ENCODE measurements around the gene CEACAM1.
"Not testable (repeated sequence)": the region's sequence is repeated elsewhere in the genome, so short reads cannot be mapped to it uniquely, and the experiment has no call there.

CEACAM1 gene

GRCh38 chr19:42528354-42529247 is at the start of gene CEACAM1:
TSS of gene CEACAM1 (minus strand) at chr19:42528481. CDS start at chr19:42528374, 107 bp downstream.
- peak; percentile 24 for DNase-seq (ENCODE audit: low read depth, low spot score)
- H3K27ac ChIP-seq = peak within 1 kb of the TSS; percentile 89

GRCh38 chr19:42577016-42577415 is 48.7 kb upstream of the CEACAM1 start:
- H3K27ac ChIP-seq = no peak overlapping the region
- DNase-seq (ENCODE audit: low read depth, low spot score) = no peak

- H3K27ac ChIP-seq = no peak overlapping the region
- no peak for DNase-seq (ENCODE audit: low read depth, low spot score)
Observed at GRCh38 chr19:42576241-42576640, 48.0 kb upstream of the CEACAM1 start.

GRCh38 chr19:42573642-42574041 is 45.4 kb upstream of the CEACAM1 start:
- H3K27ac ChIP-seq = no peak overlapping the region
- DNase-seq (ENCODE audit: low read depth, low spot score) = no peak

- DNase-seq (ENCODE audit: low read depth, low spot score) = no peak
- H3K27ac ChIP-seq = no peak overlapping the region
Observed at GRCh38 chr19:42571116-42571515, 42.8 kb upstream of the CEACAM1 start.

GRCh38 chr19:42569193-42569592 is 40.9 kb upstream of the CEACAM1 start:
- no peak overlapping the region for H3K27ac ChIP-seq
- DNase-seq (ENCODE audit: low read depth, low spot score) = no peak

- H3K27ac ChIP-seq = no peak overlapping the region
- DNase-seq (ENCODE audit: low read depth, low spot score) = no peak
Observed at GRCh38 chr19:42568006-42568405, 39.7 kb upstream of the CEACAM1 start.

GRCh38 chr19:42567567-42567966 is 39.3 kb upstream of the CEACAM1 start:
- DNase-seq (ENCODE audit: low read depth, low spot score) = no peak
- no peak overlapping the region for H3K27ac ChIP-seq

- H3K27ac ChIP-seq = no peak overlapping the region
- no peak for DNase-seq (ENCODE audit: low read depth, low spot score)
Observed at GRCh38 chr19:42563352-42564210, 35.3 kb upstream of the CEACAM1 start.

- H3K27ac ChIP-seq = no peak overlapping the region
- no peak for DNase-seq (ENCODE audit: low read depth, low spot score)
Observed at GRCh38 chr19:42561512-42561911, 33.2 kb upstream of the CEACAM1 start.

- no peak for DNase-seq (ENCODE audit: low read depth, low spot score)
- no peak overlapping the region for H3K27ac ChIP-seq
Observed at GRCh38 chr19:42560731-42561130, 32.5 kb upstream of the CEACAM1 start.

- peak overlapping the region; percentile 62 for H3K27ac ChIP-seq
- DNase-seq (ENCODE audit: low read depth, low spot score) = no peak
Observed at GRCh38 chr19:42558450-42559150, 30.3 kb upstream of the CEACAM1 start.

- not testable (repeated sequence) for H3K27ac ChIP-seq; DNase-seq (ENCODE audit: low read depth, low spot score)
Observed at GRCh38 chr19:42557386-42557871, 29.1 kb upstream of the CEACAM1 start.

GRCh38 chr19:42555801-42556200 is 27.5 kb upstream of the CEACAM1 start:
- no peak for DNase-seq (ENCODE audit: low read depth, low spot score)
- no peak overlapping the region for H3K27ac ChIP-seq

GRCh38 chr19:42555317-42555716 is 27.0 kb upstream of the CEACAM1 start:
- no peak overlapping the region for H3K27ac ChIP-seq
- no peak for DNase-seq (ENCODE audit: low read depth, low spot score)

GRCh38 chr19:42554046-42554575 is 25.8 kb upstream of the CEACAM1 start:
- DNase-seq (ENCODE audit: low read depth, low spot score) = no peak
- H3K27ac ChIP-seq = no peak overlapping the region

GRCh38 chr19:42553292-42554045 is 25.2 kb upstream of the CEACAM1 start:
- DNase-seq (ENCODE audit: low read depth, low spot score) = no peak
- H3K27ac ChIP-seq = no peak overlapping the region

- H3K27ac ChIP-seq = no peak overlapping the region
- no peak for DNase-seq (ENCODE audit: low read depth, low spot score)
Observed at GRCh38 chr19:42552086-42553065, 24.1 kb upstream of the CEACAM1 start.

Measured in epithelial cell of prostate (primary cell).